GM23248 (cell line): ENCODE results near the gene ADARB1. TPM values are rescaled to one million over a fixed set of nuclear protein-coding genes. Genes with fewer than 3 reads are reported as not detected.

Experiments
- DNase-seq: peaks from one replicate; pipeline ENCODE4 v3.0.0-alpha.2; 2015
- H2AFZ ChIP-seq: fragments of 200-600 bp; sonication (generic); 2 replicates; pipeline ENCODE4 v1.6.1; 2016; ENCODE audit warnings: antibody characterized with exemption
- H3F3A ChIP-seq: fragments of 200-600 bp; sonication (generic); 2 replicates; pipeline ENCODE4 v1.6.1; 2016; ENCODE audit warnings: mild to moderate bottlenecking, antibody characterized with exemption, mixed run types; ENCODE audit not compliant: insufficient read depth
- H3K27ac ChIP-seq: fragments of 200-600 bp; sonication (generic); 2 replicates; pipeline ENCODE4 v1.5.1; 2016; ENCODE audit warnings: mild to moderate bottlenecking
- H3K27me3 ChIP-seq: fragments of 200-600 bp; sonication (generic); replicated peaks from 2 replicates; pipeline ENCODE4 v1.6.1; 2016; ENCODE audit warnings: mild to moderate bottlenecking; ENCODE audit not compliant: insufficient read depth
- H3K36me3 ChIP-seq: fragments of 200-600 bp; sonication (generic); 2 replicates; pipeline ENCODE4 v1.6.1; 2016; ENCODE audit warnings: low read depth, mild to moderate bottlenecking
- H3K4me1 ChIP-seq: fragments of 200-600 bp; sonication (generic); 2 replicates; pipeline ENCODE4 v1.6.1; 2016; ENCODE audit warnings: mild to moderate bottlenecking; ENCODE audit not compliant: insufficient read depth
- H3K4me2 ChIP-seq: fragments of 200-600 bp; sonication (generic); one replicate; pipeline ENCODE4 v1.6.1; 2016; ENCODE audit warnings: mild to moderate bottlenecking; ENCODE audit not compliant: unreplicated experiment
- H3K4me3 ChIP-seq: fragments of 200-600 bp; sonication (generic); 2 replicates; pipeline ENCODE4 v1.5.1; 2016; ENCODE audit warnings: mild to moderate bottlenecking
- H3K79me2 ChIP-seq: fragments of 200-600 bp; sonication (generic); 2 replicates; pipeline ENCODE4 v1.6.1; 2016; ENCODE audit warnings: mild to moderate bottlenecking; ENCODE audit not compliant: insufficient read depth
- H3K9ac ChIP-seq: fragments of 200-600 bp; sonication (generic); 2 replicates; pipeline ENCODE4 v1.6.1; 2016; ENCODE audit warnings: mild to moderate bottlenecking
- H3K9me2 ChIP-seq: fragments of 200-600 bp; sonication (generic); 2 replicates; pipeline ENCODE4 v1.6.1; 2016; ENCODE audit warnings: mixed run types, mild to moderate bottlenecking, moderate library complexity; ENCODE audit not compliant: insufficient read depth
- H3K9me3 ChIP-seq: fragments of 200-600 bp; sonication (generic); one replicate; pipeline ENCODE4 v1.6.1; 2017; ENCODE audit warnings: low read depth
- H4K20me1 ChIP-seq: fragments of 200-600 bp; sonication (generic); 2 replicates; pipeline ENCODE4 v1.6.0; 2016; ENCODE audit not compliant: insufficient read depth
- EZH2 ChIP-seq: fragments of 200-600 bp; sonication (generic); IDR thresholded peaks from 2 replicates; pipeline ENCODE4 v1.6.1; 2018; ENCODE audit warnings: antibody characterized with exemption, mild to moderate bottlenecking; ENCODE audit not compliant: insufficient read depth, poor library complexity, severe bottlenecking
- EZH2phosphoT487 ChIP-seq: fragments of 200-600 bp; sonication (generic); IDR thresholded peaks from 2 replicates; pipeline ENCODE4 v1.6.1; 2018; ENCODE audit warnings: antibody characterized with exemption, moderate library complexity, mild to moderate bottlenecking, low read depth; ENCODE audit not compliant: insufficient read depth
- WGBS, 2 experiments: methylation state at CpG; one replicate each; pipeline ENCODE4 v1.1.6; 2015 to 2017; ENCODE audit warnings: low lambda C conversion rate in 2 of 2, low coverage in 1 of 2; ENCODE audit errors: missing lambda C conversion rate in 2 of 2; 5-methylcytosine and 5-hydroxymethylcytosine counted together
- in situ Hi-C: fragments of 300-500 bp; cut with MboI; formaldehyde crosslinking; loops from 2 replicates; pipeline ENCODE4 v1.15.0; 2020
- polyA plus RNA-seq: library from polyadenylated mRNA; unstranded; fragments of >200 nt; fragmentation: Nextera tagmentation; extraction: Ambion mirVana; gene quantifications from 2 replicates; pipeline ENCODE4 v1.2.1, GENCODE V29; 2016
- total RNA-seq: library from RNA; depleted of rRNA; stranded (reverse); fragments of >200 nt; shearing (Covaris generic); gene quantifications from 2 replicates; pipeline ENCODE4 v1.2.3, GENCODE V29; 2014

ADARB1 gene
- total and polyA plus RNA-seq, 2 experiments from 2014 or later, result 16.3 to 17.4 TPM

DNA sequence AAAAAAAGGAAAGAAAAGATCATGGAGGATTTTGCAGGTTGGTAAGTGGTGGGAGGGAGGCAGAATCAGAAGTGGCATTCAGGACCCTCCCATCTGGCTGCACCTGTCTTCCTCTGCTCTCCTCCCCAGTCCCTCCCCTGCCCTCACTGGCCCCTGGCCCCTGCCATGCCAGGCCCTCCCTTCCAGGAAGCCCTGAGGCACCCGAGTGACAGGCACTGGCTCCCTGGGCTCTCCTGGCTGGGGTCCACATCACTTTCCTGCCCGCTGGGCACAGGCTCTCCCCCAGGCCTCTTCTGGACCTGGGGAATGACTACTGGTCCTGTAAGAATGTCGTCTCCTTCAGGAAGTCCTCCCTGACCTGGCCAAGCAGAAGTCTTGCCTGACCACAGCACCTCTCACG lies 15.3 kb upstream of the ADARB1 start:
- in situ Hi-C loops, result no loop called here
- WGBS, 2 experiments, result 88 to 89% methylated on average over 4 of the region's 4 CpGs
- Histone ChIP-seq H3K9me2 (no peaks in the 10 kb centered on the region), H3K4me2 (no peak overlapping the region), H3F3A (0 out of 2 replicates have a peak, but pooled peaks cover 10% of the 10 kb centered on the region), H3K9ac (no peak overlapping the region), H3K27me3 (no peaks in the 10 kb centered on the region), H2AFZ (no peak overlapping the region), H3K4me3 (no peak overlapping the region), H3K27ac (no peak overlapping the region), H3K36me3 (no peaks in the 10 kb centered on the region), H3K79me2 (no peaks in the 10 kb centered on the region), H4K20me1 (no peaks in the 10 kb centered on the region), H3K4me1 (peaks cover 14% of the 10 kb centered on the region), H3K9me3 (no peaks in the 10 kb centered on the region)
- TF ChIP-seq EZH2phosphoT487 (no peak), EZH2 (no peak)
- DNase-seq, result no peak

DNA sequence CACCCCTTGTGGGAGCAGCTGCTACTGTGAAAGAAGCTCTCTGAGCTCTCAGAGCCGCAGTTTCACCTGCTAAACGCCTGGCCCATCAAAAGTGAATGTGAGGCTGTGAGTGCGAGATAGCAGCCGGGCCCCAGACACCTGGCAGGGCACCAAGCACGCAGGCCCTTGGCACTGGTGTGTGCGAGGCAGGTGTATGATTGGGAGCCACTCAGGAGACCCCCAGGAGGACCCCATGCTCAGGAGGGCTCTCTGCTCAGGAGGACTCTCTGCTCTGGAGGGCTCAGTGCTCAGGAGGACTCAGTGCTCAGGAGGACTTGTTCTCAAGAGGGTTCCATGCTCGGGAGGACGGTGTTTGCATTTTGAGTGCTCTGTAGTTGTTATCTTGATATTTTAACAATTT lies 14.3 kb upstream of the ADARB1 start:
- Histone ChIP-seq H3K27ac (no peak overlapping the region), H3K4me3 (no peak overlapping the region), H3K36me3 (no peaks in the 10 kb centered on the region), H3K79me2 (no peaks in the 10 kb centered on the region), H3K9ac (no peak overlapping the region), H4K20me1 (no peaks in the 10 kb centered on the region), H3K4me1 (peaks cover 14% of the 10 kb centered on the region), H3K27me3 (no peaks in the 10 kb centered on the region), H3F3A (0 out of 2 replicates have a peak, but pooled peaks cover 10% of the 10 kb centered on the region), H3K9me2 (no peaks in the 10 kb centered on the region), H2AFZ (no peak overlapping the region), H3K4me2 (no peak overlapping the region), H3K9me3 (no peaks in the 10 kb centered on the region)
- no peak for DNase-seq
- WGBS, 2 experiments, result 85 to 88% methylated on average over 8 of the region's 8 CpGs
- in situ Hi-C loops, result loop anchor here (10.0 kb wide), 1 partner anchor 65 kb away; no protein-coding TSS in a partner anchor
- TF ChIP-seq EZH2, result no peak
- no peak for TF ChIP-seq EZH2phosphoT487

DNA sequence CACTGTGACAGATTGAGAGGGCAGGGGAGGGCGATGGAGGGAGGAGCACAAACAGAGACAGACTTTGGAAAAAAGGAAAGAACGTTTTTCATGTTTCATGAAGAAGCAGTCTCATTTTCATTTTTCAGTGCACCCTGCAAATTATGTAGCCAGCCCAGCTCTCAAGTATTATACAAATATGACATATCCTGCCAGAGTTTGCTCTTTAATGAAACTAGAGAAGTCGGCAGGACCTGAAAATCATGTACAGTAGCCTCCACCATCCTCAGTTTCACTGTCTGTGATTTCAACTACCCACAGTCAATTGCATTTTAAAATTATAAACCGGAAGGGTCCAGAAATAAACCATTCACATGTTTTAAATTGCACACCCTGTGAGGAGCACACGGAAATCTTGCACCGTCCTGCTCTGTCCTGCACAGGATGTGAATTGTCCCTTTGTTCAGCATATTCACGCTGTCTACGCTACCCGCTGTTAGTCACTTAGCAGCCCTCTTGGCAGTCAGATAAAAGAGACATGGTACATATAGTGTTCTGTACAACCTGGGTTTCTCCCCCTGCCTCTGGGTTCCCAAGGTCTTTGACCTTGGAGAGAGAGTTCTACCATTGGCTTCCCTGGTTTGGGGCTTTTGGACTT lies 13.6 kb upstream of the ADARB1 start:
- Histone ChIP-seq H3K27ac (no peak overlapping the region), H4K20me1 (no peaks in the 10 kb centered on the region), H2AFZ (no peak overlapping the region), H3K9me3 (no peaks in the 10 kb centered on the region), H3K79me2 (no peaks in the 10 kb centered on the region), H3K36me3 (no peaks in the 10 kb centered on the region), H3K4me2 (no peak overlapping the region), H3K4me3 (no peak overlapping the region), H3K9ac (no peak overlapping the region), H3F3A (0 out of 2 replicates have a peak, but pooled peaks cover 9% of the 10 kb centered on the region), H3K27me3 (no peaks in the 10 kb centered on the region), H3K4me1 (peaks cover 13% of the 10 kb centered on the region), H3K9me2 (no peaks in the 10 kb centered on the region)
- DNase-seq, result no peak
- in situ Hi-C loops, result loop anchor here (10.0 kb wide), 1 partner anchor 64 kb away; no protein-coding TSS in a partner anchor
- TF ChIP-seq EZH2, result no peak
- TF ChIP-seq EZH2phosphoT487, result no peak
- 89 to 93% methylated on average over 9 of the region's 9 CpGs for WGBS, 2 experiments

DNA sequence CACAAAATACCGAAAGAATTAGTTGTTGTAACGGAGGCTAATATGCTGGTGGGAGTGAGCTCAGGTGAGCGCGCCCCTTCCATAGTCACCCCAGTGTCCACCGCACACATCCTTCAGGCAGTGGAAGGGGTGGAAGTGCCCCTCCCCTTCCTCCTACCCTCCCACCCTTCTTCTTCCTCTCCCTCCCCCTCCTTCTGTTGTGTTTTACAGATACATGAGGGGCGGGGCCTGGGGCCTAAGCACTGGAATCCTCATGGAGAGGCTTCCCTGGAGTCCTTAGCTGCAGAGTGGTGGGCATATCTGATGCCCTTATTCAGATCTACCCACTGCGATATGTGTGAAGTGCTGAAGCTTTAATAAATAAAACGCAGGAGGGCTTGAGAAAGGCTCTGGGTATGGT lies 10.3 kb upstream of the ADARB1 start:
- in situ Hi-C loops, result loop anchor here (10.0 kb wide), 1 partner anchor 61 kb away; no protein-coding TSS in a partner anchor
- Histone ChIP-seq H2AFZ (no peak overlapping the region), H3K9ac (no peak overlapping the region), H3K9me2 (no peaks in the 10 kb centered on the region), H3K4me1 (no peaks in the 10 kb centered on the region), H3K79me2 (no peaks in the 10 kb centered on the region), H3K36me3 (no peaks in the 10 kb centered on the region), H3F3A (no peaks in the 10 kb centered on the region), H3K9me3 (no peaks in the 10 kb centered on the region), H3K4me3 (no peak overlapping the region), H4K20me1 (no peaks in the 10 kb centered on the region), H3K4me2 (no peak overlapping the region), H3K27me3 (no peaks in the 10 kb centered on the region), H3K27ac (no peak overlapping the region)
- no peak for DNase-seq
- 73 to 75% methylated on average over 7 to 8 of the region's 8 CpGs for WGBS, 2 experiments
- TF ChIP-seq EZH2phosphoT487 (no peak), EZH2 (no peak)
